ENCODE data around the gene LY6G6D.

DNA sequence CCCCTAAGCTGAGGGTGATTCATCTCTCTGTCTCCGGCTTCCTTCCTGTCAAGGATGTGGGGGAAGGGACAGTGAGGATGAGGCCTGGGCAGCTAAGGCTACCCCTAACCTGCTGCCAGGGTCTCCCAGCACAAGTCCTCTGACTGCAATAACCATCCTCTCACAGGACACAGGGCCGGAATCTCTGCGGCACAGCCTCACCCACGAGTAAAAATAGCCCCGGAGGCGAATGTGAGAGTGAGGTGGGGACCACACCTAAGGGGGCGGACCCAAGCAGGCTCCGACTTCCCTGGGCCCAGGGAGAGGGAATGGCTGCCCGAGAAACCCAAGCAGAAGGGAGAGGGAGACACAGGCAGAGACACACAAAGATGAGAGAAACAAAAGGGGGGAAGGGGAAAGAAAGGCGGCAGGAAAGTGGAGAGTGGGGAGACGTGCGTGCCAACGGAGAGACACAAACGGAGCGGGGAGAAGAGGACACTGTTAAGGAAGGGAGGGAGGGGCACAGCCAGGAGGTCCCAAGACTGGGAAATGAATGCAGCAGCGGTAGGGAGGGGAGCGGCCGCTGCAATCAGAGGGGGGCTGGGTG lies 19.8 kb downstream of the LY6G6D start:
- peak in 1 of 2 donors; percentile 53 for TF ChIP-seq POLR2A (IDR thresholded peaks at IDR 0.05)
- TF ChIP-seq, protein P1, sequence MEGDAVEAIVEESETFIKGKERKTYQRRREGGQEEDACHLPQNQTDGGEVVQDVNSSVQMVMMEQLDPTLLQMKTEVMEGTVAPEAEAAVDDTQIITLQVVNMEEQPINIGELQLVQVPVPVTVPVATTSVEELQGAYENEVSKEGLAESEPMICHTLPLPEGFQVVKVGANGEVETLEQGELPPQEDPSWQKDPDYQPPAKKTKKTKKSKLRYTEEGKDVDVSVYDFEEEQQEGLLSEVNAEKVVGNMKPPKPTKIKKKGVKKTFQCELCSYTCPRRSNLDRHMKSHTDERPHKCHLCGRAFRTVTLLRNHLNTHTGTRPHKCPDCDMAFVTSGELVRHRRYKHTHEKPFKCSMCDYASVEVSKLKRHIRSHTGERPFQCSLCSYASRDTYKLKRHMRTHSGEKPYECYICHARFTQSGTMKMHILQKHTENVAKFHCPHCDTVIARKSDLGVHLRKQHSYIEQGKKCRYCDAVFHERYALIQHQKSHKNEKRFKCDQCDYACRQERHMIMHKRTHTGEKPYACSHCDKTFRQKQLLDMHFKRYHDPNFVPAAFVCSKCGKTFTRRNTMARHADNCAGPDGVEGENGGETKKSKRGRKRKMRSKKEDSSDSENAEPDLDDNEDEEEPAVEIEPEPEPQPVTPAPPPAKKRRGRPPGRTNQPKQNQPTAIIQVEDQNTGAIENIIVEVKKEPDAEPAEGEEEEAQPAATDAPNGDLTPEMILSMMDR (IDR thresholded peaks at IDR 0.05) = no peak
